Epidermal melanocyte (primary cell): ENCODE results near the gene GRB2.
"Not testable (repeated sequence)": the region's sequence is repeated elsewhere in the genome, so short reads cannot be mapped to it uniquely, and the experiment has no call there.

ENCODE experiments used
- DNase-seq: peaks from one replicate; pipeline ENCODE4 v3.0.0; 2011; ENCODE audit warnings: low spot score; ENCODE audit not compliant: insufficient read length

Gene GRB2

GRCh38 chr17:75288359-75288758 is 117.1 kb downstream of the GRB2 start:
- no peak for DNase-seq

GRCh38 chr17:75287221-75287620 is 118.3 kb downstream of the GRB2 start:
- no peak for DNase-seq

GRCh38 chr17:75285123-75285522 is 120.4 kb downstream of the GRB2 start:
- no peak for DNase-seq

- not testable (repeated sequence) for DNase-seq
Observed at GRCh38 chr17:75280189-75280588, 125.3 kb downstream of the GRB2 start.

- no peak for DNase-seq
Observed at GRCh38 chr17:75277664-75278071, 127.8 kb downstream of the GRB2 start.

GRCh38 chr17:75273977-75274708 is 131.3 kb downstream of the GRB2 start:
- DNase-seq = no peak

- DNase-seq = no peak
Observed at GRCh38 chr17:75272848-75273184, 132.7 kb downstream of the GRB2 start.

GRCh38 chr17:75271955-75272847 is 133.3 kb downstream of the GRB2 start:
- no peak for DNase-seq

GRCh38 chr17:75271233-75271954 is 134.1 kb downstream of the GRB2 start:
- peak; percentile 81 for DNase-seq

- no peak for DNase-seq
Observed at GRCh38 chr17:75270966-75271232, 134.6 kb downstream of the GRB2 start, which contains the start of gene MIF4GD. Gene MIF4GD (minus strand): TSS chr17:75271231. CDS start chr17:75270195, 1,036 bp downstream.

- peak; percentile 55 for DNase-seq
Observed at GRCh38 chr17:75270218-75270965, 135.1 kb downstream of the GRB2 start.

GRCh38 chr17:75269844-75270217 is 135.6 kb downstream of the GRB2 start:
- no peak for DNase-seq
